Activated naive CD4-positive, alpha-beta T cell treated with anti-CD3 and anti-CD28 coated beads, Interleukin-2, amount 50 U/mL, for 16 hours (primary cell): ENCODE data around the gene ATG2B.
"Not testable (repeated sequence)": the region's sequence is repeated elsewhere in the genome, so short reads cannot be mapped to it uniquely, and the experiment has no call there.

ENCODE experiments used
- DNase-seq: peaks from one replicate; pipeline ENCODE4 v3.0.0-alpha.2; 2020

ATG2B gene

DNA sequence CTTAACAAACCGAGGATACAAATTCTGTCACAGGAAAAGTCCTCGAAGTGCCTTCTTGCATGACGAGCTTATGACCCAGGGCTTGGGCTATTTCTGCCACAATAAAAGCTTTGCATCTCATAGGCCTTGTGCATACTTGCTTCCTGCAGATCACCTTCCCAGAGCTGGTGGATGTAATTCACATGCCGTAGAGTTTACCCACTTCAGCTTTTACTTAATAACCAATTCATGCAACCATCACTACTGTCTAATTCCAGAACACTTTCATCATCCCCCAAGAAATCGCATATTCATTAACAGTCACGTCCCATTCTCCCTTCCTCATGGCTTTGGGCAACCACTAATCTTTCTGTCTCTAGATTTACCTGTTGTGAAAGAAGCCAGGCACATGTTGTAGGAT, 116.1 kb downstream of the ATG2B start:
- DNase-seq, result no peak

- DNase-seq, result no peak
Measured at GRCh38 chr14:96246539-96246847, 116.6 kb downstream of the ATG2B start.

DNA sequence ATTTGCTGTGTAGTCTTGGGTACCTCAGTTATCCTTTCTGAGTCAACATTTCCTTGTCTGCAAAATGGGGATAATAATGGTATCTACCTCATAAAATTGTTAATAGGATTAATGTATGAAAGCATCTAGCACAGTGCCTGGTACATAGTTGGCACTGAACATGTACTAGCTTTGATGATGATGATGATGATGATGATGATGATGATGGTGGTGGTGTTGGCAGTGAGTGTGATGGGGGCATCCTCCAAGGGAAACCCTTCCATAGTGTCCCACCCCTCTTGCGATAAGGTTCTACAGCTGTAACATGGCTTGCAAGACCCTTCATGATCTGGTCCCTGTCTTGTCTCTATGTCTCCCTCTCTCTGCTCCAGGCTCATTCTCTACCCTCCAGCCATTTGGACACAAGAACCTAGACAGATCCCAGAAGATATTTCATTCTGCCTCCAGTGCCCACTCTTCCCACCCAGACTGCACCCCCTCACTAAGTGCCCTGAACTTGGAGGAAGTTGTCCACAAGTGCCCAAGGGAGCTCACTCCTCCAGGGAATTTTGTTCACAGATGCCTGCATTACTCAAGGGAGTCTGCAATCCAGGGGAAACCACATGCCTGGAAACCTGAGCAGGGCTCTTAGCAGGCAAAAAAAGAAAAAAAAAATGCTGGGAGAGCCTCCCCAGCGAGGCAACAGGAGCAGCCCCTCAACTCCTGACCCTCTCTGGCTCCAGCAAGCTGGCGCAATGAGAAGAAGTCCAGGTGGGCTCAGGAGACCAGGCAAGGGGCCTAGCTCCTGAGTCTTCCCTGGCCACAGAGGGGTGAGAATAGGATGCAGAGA, 117.2 kb downstream of the ATG2B start:
- no peak for DNase-seq

DNA sequence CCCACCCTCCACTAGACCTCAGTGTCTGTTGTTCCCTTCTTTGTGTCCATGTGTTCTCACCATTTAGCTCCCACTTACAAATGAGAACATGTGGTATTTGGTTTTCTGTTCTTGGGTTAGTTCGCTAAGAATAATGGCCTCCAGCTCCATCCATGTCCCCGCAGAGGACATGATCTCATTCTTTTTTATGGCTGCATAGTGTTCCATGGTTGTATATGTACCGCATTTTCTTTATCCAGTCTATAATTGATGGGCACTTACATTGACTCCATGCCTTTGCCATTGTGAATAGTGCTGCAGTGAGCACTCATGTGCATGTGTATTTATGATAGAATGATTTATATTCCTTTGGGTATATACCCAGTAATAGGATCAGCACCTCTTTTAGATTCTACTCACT, 118.1 kb downstream of the ATG2B start:
- DNase-seq, result not testable (repeated sequence)

DNA sequence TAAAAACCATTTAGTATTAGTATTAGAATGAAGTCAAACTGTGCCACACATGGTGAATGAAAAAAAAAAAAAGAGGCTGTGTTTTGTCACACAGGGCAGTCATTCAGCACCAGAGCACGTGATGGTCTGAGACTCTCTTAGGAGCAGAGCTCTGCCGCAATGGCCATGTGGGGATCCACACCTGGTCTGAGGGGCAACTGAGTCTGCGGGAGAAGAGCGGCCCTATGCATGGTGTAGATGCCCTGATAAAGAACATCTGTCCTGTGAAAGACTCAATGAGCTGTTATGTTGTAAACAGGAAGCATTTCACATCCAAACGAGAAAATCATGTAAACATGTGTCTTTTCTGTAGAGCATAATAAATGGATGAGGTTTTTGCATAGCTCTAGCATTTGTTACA, 119.4 kb downstream of the ATG2B start:
- no peak for DNase-seq

DNA sequence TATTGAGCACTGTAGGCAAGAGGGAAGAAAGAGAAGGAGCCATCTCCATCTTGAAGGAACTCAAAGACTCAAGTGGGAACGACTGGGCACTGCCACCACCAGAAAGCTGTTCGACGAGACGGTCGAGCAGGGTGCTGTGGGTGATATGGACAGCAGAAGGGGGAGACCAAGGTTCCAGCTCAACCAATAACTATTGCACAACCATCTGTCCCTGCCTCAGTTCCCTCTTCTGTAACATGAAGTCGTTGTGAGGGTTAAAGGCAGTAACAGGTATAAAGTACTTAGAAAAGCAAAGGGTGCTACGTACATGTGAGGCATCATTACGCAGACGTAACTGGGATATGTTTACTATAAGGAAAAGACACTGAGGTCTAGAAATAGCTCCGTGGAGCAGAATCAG, 121.0 kb downstream of the ATG2B start:
- DNase-seq, result no peak

DNA sequence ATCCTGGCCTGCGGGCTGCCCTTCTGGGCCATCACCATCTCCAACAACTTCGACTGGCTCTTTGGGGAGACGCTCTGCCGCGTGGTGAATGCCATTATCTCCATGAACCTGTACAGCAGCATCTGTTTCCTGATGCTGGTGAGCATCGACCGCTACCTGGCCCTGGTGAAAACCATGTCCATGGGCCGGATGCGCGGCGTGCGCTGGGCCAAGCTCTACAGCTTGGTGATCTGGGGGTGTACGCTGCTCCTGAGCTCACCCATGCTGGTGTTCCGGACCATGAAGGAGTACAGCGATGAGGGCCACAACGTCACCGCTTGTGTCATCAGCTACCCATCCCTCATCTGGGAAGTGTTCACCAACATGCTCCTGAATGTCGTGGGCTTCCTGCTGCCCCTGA, 122.5 kb downstream of the ATG2B start:
- no peak for DNase-seq

- no peak for DNase-seq
Measured at GRCh38 chr14:96239711-96240141, 123.4 kb downstream of the ATG2B start.

DNA sequence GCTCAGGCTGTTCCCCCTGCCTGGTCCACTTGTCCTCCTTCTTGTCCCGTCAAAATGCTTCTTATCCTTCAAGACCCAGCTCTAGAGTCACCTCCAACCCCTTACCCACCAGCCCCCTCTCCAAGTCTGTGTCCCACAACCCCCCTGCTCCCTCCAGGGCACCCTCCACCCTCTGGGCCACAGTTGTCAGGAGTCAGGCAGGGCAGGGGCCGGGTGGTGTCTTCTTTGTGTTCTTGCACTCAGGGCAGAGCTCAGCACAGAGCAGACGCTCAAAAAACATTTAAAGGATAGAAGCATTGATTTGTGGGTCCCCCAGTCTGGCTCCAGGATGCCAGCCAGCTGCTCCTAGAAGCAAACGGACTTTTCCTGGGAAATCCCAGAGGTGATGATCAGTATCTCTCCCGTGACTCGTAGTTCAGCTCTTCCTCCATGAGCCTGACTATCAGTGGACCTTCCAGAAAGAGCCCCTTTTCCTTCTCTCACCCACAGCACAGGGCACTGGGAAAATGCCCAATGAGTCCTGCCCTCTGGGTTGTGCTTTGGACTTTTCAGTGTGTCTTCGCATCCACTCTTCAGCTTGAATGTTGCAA, 124.4 kb downstream of the ATG2B start:
- DNase-seq, result no peak

DNA sequence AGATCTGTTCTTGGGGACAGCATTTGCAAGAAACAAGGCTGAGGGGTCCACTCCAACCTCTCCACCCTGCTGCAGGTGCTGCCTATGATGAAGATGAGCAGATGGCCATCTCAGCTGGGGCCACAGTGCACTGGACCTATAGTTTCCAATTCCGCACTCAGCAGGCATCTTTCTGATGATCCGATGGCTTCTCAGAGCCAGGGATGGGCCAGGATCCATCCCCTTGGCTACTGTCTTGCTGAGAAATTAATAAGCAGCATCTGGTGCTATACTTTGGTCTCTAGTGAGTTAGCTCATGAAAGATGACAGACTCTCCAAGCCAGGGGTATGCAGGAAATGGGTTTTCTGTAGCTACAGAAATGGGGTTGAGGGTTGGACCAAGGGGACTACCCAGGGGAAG, 125.5 kb downstream of the ATG2B start:
- no peak for DNase-seq

DNA sequence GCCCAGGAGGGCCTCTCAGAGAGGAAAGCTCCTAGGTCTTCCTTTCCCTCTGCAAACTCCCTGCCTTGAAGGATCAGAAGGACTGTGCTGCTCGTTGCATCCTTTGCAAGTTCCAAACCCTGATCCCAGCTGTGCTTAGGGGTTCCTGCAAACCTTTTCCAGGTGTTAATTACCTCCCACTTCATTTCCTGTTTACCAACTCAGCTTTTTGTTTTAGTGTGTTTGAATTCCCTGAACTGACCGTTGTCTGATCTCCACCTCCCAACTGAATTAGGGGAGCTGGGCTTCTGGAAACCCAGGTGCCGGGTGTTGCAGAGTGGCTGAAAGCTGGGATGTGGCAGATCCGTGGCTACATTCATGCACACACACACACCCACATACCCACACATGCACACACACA, 127.7 kb downstream of the ATG2B start:
- DNase-seq, result no peak

DNA sequence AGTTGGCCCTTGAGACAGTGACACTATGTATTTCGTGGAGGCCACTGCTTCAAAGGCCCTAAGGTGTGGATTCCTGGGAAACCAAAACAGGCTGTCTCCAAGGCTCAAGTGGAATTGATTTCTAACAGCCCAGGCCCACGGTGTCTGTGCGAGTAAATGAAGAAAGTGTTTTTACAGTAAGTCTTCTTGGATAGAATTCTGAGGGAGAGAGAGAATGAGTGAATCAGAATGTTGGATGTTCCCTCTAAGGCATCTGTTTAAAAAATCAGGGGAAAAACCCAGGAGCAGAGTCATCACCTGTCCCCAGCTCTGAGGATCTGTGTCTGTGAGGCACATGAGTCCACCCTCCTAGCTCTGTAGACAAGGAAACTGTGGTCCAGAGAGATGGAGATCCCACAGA, 129.5 kb downstream of the ATG2B start:
- no peak for DNase-seq

DNA sequence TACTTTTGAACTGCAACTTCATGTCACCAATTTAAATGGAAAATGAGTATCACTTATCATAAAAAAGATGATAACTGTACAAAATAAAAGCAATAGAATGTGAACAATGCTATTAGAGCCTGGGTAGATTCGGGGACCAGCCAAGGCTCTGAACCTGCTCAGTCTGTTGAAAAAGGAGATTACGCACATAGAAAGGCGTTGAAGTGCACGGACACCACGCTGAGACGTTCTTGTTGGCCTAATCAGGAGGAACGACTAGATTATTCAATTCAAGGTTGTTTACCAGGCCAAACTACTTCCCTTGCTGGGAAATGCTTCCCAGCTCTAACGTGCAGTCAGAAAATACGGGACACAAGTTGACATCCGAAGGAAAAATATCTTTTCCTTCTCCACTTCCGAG, 130.6 kb downstream of the ATG2B start:
- DNase-seq, result no peak

- no peak for DNase-seq
Measured at GRCh38 chr14:96231526-96232130, 131.5 kb downstream of the ATG2B start.

- DNase-seq, result no peak
Measured at GRCh38 chr14:96231056-96231455, 132.1 kb downstream of the ATG2B start.

GRCh38 chr14:96229315-96229714, 133.8 kb downstream of the ATG2B start:
- DNase-seq, result no peak
